Endodermal cell (in vitro differentiated cells): ENCODE measurements around the gene REG4. TPM values are rescaled to one million over a fixed set of nuclear protein-coding genes. Genes with fewer than 3 reads are reported as not detected.

Source experiments
- DNase-seq: peaks from one replicate; pipeline ENCODE4 v3.0.0-alpha.2; 2017
- H3K27ac ChIP-seq: 2 replicates; pipeline ENCODE4 v1.5.1; 2013; ENCODE audit warnings: mild to moderate bottlenecking, low read depth, low read length, moderate library complexity
- H3K27me3 ChIP-seq: 2 replicates; pipeline ENCODE4 v1.6.1; 2013; ENCODE audit warnings: mild to moderate bottlenecking, low read length, moderate library complexity; ENCODE audit not compliant: insufficient read depth, control insufficient read depth, poor library complexity, severe bottlenecking
- H3K36me3 ChIP-seq: 2 replicates; pipeline ENCODE4 v1.7.0; 2013; ENCODE audit warnings: mild to moderate bottlenecking, low read length, moderate library complexity; ENCODE audit not compliant: control insufficient read depth, insufficient read depth
- H3K4me1 ChIP-seq: one replicate; pipeline ENCODE4 v1.7.0; 2013; ENCODE audit warnings: low read length; ENCODE audit not compliant: control insufficient read depth, insufficient read depth
- H3K4me3 ChIP-seq: 2 replicates; pipeline ENCODE4 v1.5.1; 2013; ENCODE audit warnings: mild to moderate bottlenecking, low read length, moderate library complexity
- H3K9ac ChIP-seq: 2 replicates; pipeline ENCODE4 v1.6.1; 2013; ENCODE audit warnings: mild to moderate bottlenecking, low read length, moderate library complexity; ENCODE audit not compliant: poor library complexity, severe bottlenecking; ENCODE audit errors: extremely low read depth
- H3K9me3 ChIP-seq: 2 replicates; pipeline ENCODE4 v1.6.1; 2013; ENCODE audit warnings: mild to moderate bottlenecking, low read length, moderate library complexity; ENCODE audit not compliant: control insufficient read depth
- H3K27ac Mint-ChIP-seq: 2 replicates; pipeline ENCODE4 v1.8.0; 2020; ENCODE audit warnings: mixed read lengths
- H3K27me3 Mint-ChIP-seq: 2 replicates; pipeline ENCODE4 v1.8.0; 2021; ENCODE audit warnings: mild to moderate bottlenecking, mixed read lengths; ENCODE audit not compliant: insufficient read depth
- H3K36me3 Mint-ChIP-seq: 2 replicates; pipeline ENCODE4 v1.8.0; 2020; ENCODE audit warnings: low read depth, mixed read lengths
- H3K4me1 Mint-ChIP-seq: 2 replicates; pipeline ENCODE4 v1.8.0; 2020; ENCODE audit warnings: mixed read lengths
- H3K4me3 Mint-ChIP-seq: 2 replicates; pipeline ENCODE4 v1.8.0; 2020; ENCODE audit warnings: mild to moderate bottlenecking, moderate library complexity, mixed read lengths
- H3K9me3 Mint-ChIP-seq: 2 replicates; pipeline ENCODE4 v1.8.0; 2020; ENCODE audit warnings: mild to moderate bottlenecking, mixed read lengths
- CTCF ChIP-seq: fragments of 200-600 bp; sonication (generic); conservative IDR thresholded peaks from 2 replicates; pipeline ENCODE4 v1.5.0; 2021; ENCODE audit warnings: antibody characterized with exemption, mild to moderate bottlenecking
- WGBS, 2 experiments: methylation state at CpG; one replicate each; pipeline versions ENCODE4 v1.1.5 to v1.1.7; 2013; ENCODE audit warnings: missing lambda C conversion rate in 2 of 2, mixed read lengths in 1 of 2; ENCODE audit not compliant: insufficient coverage in 1 of 2, insufficient read length in 1 of 2; 5-methylcytosine and 5-hydroxymethylcytosine counted together
- total RNA-seq, 2 donors: library from RNA; stranded (reverse); fragmentation: NEBNext Ultra II Directional in 1 of 2; extraction: Animal tissue kit (Norgen Biotek cat#: 25700) in 1 of 2; gene quantifications; 2 replicates in 1 of 2; 3 replicates in 1 of 2; pipeline ENCODE4 v1.2.1, GENCODE V29; 2021

Gene REG4
- total RNA-seq, 2 donors from 2014 or later, result not detected

- H3K9me3 Mint-ChIP-seq, result no peaks in the 10 kb centered on the region
- TF ChIP-seq CTCF, result no peak
- Histone ChIP-seq H3K27ac (no peak overlapping the region), H3K27me3 (no peaks in the 10 kb centered on the region), H3K4me3 (no peak overlapping the region), H3K9ac (no peak overlapping the region), H3K36me3 (no peaks in the 10 kb centered on the region), H3K9me3 (no peaks in the 10 kb centered on the region), H3K4me1 (peaks cover 18% of the 10 kb centered on the region)
- H3K27ac Mint-ChIP-seq, result no peak overlapping the region
- 86 to 100% methylated on average over 1 to 2 of the region's 2 CpGs for WGBS, 2 experiments
- peaks cover 37% of the 10 kb centered on the region for H3K4me1 Mint-ChIP-seq
- peaks cover 2% of the 10 kb centered on the region for H3K27me3 Mint-ChIP-seq
- H3K36me3 Mint-ChIP-seq, result no peaks in the 10 kb centered on the region
- DNase-seq, result no peak
- no peak overlapping the region for H3K4me3 Mint-ChIP-seq
Observed at GRCh38 chr1:119772298-119772697, 39.0 kb downstream of the REG4 start.

GRCh38 chr1:119771770-119772169 lies 39.5 kb downstream of the REG4 start:
- WGBS, 2 experiments, result 87 to 100% methylated on average over 1 to 3 of the region's 3 CpGs
- no peak overlapping the region for H3K27ac Mint-ChIP-seq

GRCh38 chr1:119771016-119771415 lies 40.2 kb downstream of the REG4 start:
- Mint-ChIP-seq H3K4me1 (peaks cover 42% of the 10 kb centered on the region), H3K9me3 (no peaks in the 10 kb centered on the region), H3K27me3 (peaks cover 8% of the 10 kb centered on the region), H3K27ac (no peak overlapping the region), H3K4me3 (no peak overlapping the region), H3K36me3 (no peaks in the 10 kb centered on the region)
- Histone ChIP-seq H3K27me3 (no peaks in the 10 kb centered on the region), H3K36me3 (no peaks in the 10 kb centered on the region), H3K9ac (no peak overlapping the region), H3K4me1 (peaks cover 18% of the 10 kb centered on the region), H3K4me3 (no peak overlapping the region), H3K27ac (no peak overlapping the region), H3K9me3 (no peaks in the 10 kb centered on the region)
- TF ChIP-seq CTCF, result peak; percentile 71
- peak; percentile 66 for DNase-seq
- 58 to 67% methylated on average over 2 of the region's 2 CpGs for WGBS, 2 experiments

More at GRCh38 chr1:119771770-119772169, 39.5 kb downstream of the REG4 start:
- Mint-ChIP-seq H3K4me3 (no peak overlapping the region), H3K36me3 (no peaks in the 10 kb centered on the region), H3K27me3 (peaks cover 7% of the 10 kb centered on the region), H3K9me3 (no peaks in the 10 kb centered on the region), H3K4me1 (peaks cover 42% of the 10 kb centered on the region)
- H3K27me3 ChIP-seq, result no peaks in the 10 kb centered on the region
- H3K4me3 ChIP-seq, result no peak overlapping the region
- H3K4me1 ChIP-seq, result peaks cover 18% of the 10 kb centered on the region
- no peaks in the 10 kb centered on the region for H3K9me3 ChIP-seq
- H3K36me3 ChIP-seq, result no peaks in the 10 kb centered on the region
- no peak for TF ChIP-seq CTCF
- H3K9ac ChIP-seq, result no peak overlapping the region
- DNase-seq, result no peak
- no peak overlapping the region for H3K27ac ChIP-seq
